Body of pancreas (tissue), 4 donors: ENCODE data around the gene NHLRC2.

ENCODE experiments used
- POLR2A ChIP-seq, 3 donors: fragments of 450-650 bp; IDR thresholded peaks; one replicate each; pipeline ENCODE4 v1.6.1; 2016; ENCODE audit warnings: antibody characterized with exemption in 3 of 3, mild to moderate bottlenecking in 2 of 3
- TF ChIP-seq, protein P1 (sequence below), 7 experiments: fragments of 450-650 bp in 4 of 7; fragments of 200-600 bp in 3 of 7; sonication (generic) in 3 of 7; IDR thresholded peaks; one replicate each; pipeline ENCODE4 v1.5.1; 2016 to 2019; ENCODE audit warnings: antibody characterized with exemption in 7 of 7

DNA sequence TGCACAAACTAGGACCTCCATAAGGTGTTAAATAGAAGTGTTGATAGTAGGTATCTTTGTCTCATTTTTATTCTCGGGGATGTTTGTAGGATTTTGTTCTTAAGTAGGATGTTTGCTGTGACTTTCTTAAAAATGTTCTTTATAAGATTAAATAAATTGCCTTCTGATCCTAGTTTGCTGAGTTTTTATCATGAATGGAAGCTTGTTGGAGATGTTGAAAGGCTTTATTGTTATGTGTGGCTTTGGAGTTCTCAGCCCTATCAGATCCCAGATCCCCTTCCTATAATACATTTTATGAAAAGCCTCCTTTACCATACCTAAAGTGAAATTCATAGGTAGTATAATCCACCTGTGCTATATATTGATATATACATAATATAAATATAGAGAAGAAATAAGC, 40.1 kb downstream of the NHLRC2 start:
- TF ChIP-seq, protein P1, sequence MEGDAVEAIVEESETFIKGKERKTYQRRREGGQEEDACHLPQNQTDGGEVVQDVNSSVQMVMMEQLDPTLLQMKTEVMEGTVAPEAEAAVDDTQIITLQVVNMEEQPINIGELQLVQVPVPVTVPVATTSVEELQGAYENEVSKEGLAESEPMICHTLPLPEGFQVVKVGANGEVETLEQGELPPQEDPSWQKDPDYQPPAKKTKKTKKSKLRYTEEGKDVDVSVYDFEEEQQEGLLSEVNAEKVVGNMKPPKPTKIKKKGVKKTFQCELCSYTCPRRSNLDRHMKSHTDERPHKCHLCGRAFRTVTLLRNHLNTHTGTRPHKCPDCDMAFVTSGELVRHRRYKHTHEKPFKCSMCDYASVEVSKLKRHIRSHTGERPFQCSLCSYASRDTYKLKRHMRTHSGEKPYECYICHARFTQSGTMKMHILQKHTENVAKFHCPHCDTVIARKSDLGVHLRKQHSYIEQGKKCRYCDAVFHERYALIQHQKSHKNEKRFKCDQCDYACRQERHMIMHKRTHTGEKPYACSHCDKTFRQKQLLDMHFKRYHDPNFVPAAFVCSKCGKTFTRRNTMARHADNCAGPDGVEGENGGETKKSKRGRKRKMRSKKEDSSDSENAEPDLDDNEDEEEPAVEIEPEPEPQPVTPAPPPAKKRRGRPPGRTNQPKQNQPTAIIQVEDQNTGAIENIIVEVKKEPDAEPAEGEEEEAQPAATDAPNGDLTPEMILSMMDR (IDR thresholded peaks at IDR 0.05): no peak
- TF ChIP-seq POLR2A (IDR thresholded peaks at IDR 0.05): no peak
